ENCODE results near the gene MTIF2.
"Not testable (repeated sequence)": the region's sequence is repeated elsewhere in the genome, so short reads cannot be mapped to it uniquely, and the experiment has no call there.

Gene MTIF2

GRCh38 chr2:55268907-55269644 lies at the start of gene MTIF2:
Gene MTIF2 (minus strand): TSS chr2:55269231. CDS start chr2:55263858, 5,373 bp downstream.
- peak; percentile 71 for DNase-seq (ENCODE audit: low spot score)

- DNase-seq (ENCODE audit: low spot score) = no peak
These were observed 46.0 kb upstream of the MTIF2 start for GRCh38 chr2:55314985-55315384.

GRCh38 chr2:55311444-55311870 lies 42.4 kb upstream of the MTIF2 start:
- DNase-seq (ENCODE audit: low spot score) = no peak

- no peak for DNase-seq (ENCODE audit: low spot score)
These were observed 40.4 kb upstream of the MTIF2 start for GRCh38 chr2:55309446-55309845.

GRCh38 chr2:55302241-55302640 lies 33.2 kb upstream of the MTIF2 start:
- DNase-seq (ENCODE audit: low spot score) = no peak

GRCh38 chr2:55301277-55301676 lies 32.2 kb upstream of the MTIF2 start:
- no peak for DNase-seq (ENCODE audit: low spot score)

- no peak for DNase-seq (ENCODE audit: low spot score)
These were observed 27.4 kb upstream of the MTIF2 start for GRCh38 chr2:55296393-55296792.

GRCh38 chr2:55283083-55283482 lies 14.1 kb upstream of the MTIF2 start:
- no peak for DNase-seq (ENCODE audit: low spot score)

GRCh38 chr2:55282110-55282917 lies 13.3 kb upstream of the MTIF2 start:
- peak; percentile 46 for DNase-seq (ENCODE audit: low spot score)

GRCh38 chr2:55280851-55281546 lies 12.0 kb upstream of the MTIF2 start:
- not testable (repeated sequence) for DNase-seq (ENCODE audit: low spot score)

- DNase-seq (ENCODE audit: low spot score) = not testable (repeated sequence)
These were observed 10.9 kb upstream of the MTIF2 start for GRCh38 chr2:55279859-55280424.

GRCh38 chr2:55279214-55279835 lies 10.3 kb upstream of the MTIF2 start:
- DNase-seq (ENCODE audit: low spot score) = not testable (repeated sequence)

GRCh38 chr2:55277310-55277709 lies 8.3 kb upstream of the MTIF2 start:
- DNase-seq (ENCODE audit: low spot score) = no peak

- not testable (repeated sequence) for DNase-seq (ENCODE audit: low spot score)
These were observed 5.3 kb upstream of the MTIF2 start for GRCh38 chr2:55274346-55274745.

- no peak for DNase-seq (ENCODE audit: low spot score)
These were observed 587 bp upstream of the MTIF2 start for GRCh38 chr2:55269645-55269990.

- DNase-seq (ENCODE audit: low spot score) = peak; percentile 7
These were observed 634 bp downstream of the MTIF2 start for GRCh38 chr2:55268288-55268906.

GRCh38 chr2:55259586-55259985 lies 9.4 kb downstream of the MTIF2 start:
- not testable (repeated sequence) for DNase-seq (ENCODE audit: low spot score)

GRCh38 chr2:55252832-55253231 lies 16.2 kb downstream of the MTIF2 start:
- no peak for DNase-seq (ENCODE audit: low spot score)

GRCh38 chr2:55247025-55247424 lies 22.0 kb downstream of the MTIF2 start:
- DNase-seq (ENCODE audit: low spot score) = no peak

- DNase-seq (ENCODE audit: low spot score) = no peak
These were observed 23.6 kb downstream of the MTIF2 start for GRCh38 chr2:55245411-55245810.

GRCh38 chr2:55242617-55243016 lies 26.4 kb downstream of the MTIF2 start:
- DNase-seq (ENCODE audit: low spot score) = no peak

All from HuH-7.5 (cell line).